GM18507 (cell line): ENCODE data around the gene SENP2.
"Not testable (repeated sequence)": the region's sequence is repeated elsewhere in the genome, so short reads cannot be mapped to it uniquely, and the experiment has no call there.

Experiments
- DNase-seq: peaks from one replicate; pipeline ENCODE4 v3.0.0; 2011; ENCODE audit warnings: low read depth; ENCODE audit not compliant: insufficient read length; ENCODE audit errors: extremely low spot score
- FAIRE-seq: peaks from 2 replicates; lab custom pipeline; 2011; peaks lifted over from hg19 to GRCh38; lab: Jason Lieb, UNC

SENP2 gene

GRCh38 chr3:185659942-185660921 lies 74.1 kb downstream of the SENP2 start:
- DNase-seq, result peak; percentile 65
- FAIRE-seq, result peak; percentile 68

DNA sequence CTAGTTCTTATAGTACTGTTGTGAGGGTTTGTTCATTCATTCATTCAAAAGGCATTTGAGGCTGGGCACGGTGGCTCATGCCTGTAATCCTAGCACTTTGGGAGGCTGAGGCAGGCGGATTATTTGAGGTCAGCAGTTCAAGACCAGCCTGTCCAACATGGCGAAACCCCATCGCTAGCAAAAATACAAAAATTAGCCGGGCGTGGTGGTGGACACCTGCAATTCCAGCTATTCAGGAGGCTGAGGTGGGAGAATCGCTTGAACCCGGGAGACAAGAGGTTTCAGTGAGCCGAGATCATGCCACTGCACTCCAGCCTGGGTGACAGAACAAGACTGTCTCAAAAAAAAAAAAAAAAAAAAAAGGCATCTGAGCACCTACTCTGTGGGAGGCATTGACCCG lies 75.2 kb downstream of the SENP2 start:
- not testable (repeated sequence) for FAIRE-seq, DNase-seq

GRCh38 chr3:185661772-185662171 lies 75.7 kb downstream of the SENP2 start:
- FAIRE-seq (no peak), DNase-seq (no peak)

DNA sequence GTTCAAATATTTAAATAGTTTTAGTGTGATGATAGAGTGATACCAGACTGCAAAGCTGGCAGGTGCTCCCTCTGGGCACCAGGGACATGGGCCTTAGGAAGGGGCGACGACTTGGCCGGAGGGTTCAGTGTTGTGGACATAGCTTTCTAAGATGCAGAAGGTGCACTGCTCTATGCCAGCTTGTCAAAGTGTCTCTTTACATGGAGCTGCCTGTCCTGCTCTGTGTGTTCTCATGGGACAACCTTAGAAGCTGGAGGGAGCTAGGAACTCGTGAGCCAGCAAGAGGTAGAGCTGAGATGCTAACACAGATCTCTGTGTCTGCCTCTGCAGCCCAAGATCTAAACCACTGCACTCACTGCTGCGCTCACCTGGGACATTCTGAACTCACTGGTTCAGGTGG lies 77.8 kb downstream of the SENP2 start:
- FAIRE-seq (no peak), DNase-seq (no peak)

GRCh38 chr3:185667574-185667973 lies 81.5 kb downstream of the SENP2 start:
- DNase-seq, result no peak
- FAIRE-seq, result no peak

DNA sequence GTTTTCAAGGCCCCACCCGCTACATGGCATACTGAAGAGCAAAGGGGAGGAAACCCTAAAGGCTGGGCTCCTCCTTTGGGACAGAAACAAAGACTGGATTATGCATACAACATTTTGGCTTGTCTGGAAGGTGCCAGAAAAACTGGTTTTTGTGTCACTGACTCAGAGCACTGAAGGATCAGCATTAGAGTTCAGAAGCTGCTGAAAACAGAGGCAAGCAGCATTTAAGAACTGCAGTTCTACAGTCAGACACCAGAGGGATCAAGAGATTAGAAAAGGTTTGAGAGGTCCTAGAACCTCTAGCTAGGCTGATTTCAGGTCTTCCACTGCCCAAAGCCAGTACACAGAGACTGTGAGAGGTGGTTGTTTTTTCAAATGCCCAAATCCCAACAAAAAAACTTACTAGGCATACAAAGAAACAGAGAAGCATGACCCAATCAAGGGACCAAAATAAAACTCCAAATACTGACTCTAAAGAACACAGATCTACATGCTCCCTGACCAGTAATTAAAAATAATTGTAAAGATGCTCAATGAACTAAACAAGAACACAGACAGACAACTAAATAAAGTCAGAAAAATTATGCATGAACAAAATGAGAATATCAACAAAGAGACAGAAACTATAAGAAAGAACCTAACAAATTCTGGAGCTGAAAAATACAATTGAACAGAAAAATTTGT lies 91.2 kb downstream of the SENP2 start:
- DNase-seq, result peak; percentile 33
- peak; percentile 84 for FAIRE-seq

- no peak for FAIRE-seq
- no peak for DNase-seq
Observed at GRCh38 chr3:185678027-185678426, 91.9 kb downstream of the SENP2 start.

DNA sequence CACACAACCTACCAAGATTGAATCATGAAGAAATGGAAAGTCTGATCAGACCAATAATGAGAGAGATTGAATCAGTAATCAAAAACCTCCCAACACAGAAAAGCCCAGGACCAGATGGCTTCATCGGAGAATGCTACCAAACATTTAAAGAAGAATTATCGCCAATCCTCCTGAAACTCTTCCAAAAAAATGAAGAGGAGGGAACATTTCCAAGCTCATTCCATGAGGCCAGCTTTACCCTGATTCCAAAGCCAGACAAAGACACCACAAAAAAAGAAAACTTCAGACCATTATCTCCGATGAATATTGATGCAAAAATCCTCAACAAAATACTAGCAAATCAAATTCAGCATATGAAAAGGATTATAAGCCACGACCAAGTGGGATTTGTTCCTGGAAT lies 94.1 kb downstream of the SENP2 start:
- no peak for FAIRE-seq
- no peak for DNase-seq
